IPS-NIHi11 (cell line): ENCODE results near the gene ZSCAN5B.
"Not testable (repeated sequence)": the region's sequence is repeated elsewhere in the genome, so short reads cannot be mapped to it uniquely, and the experiment has no call there.

Experiments
- DNase-seq: peaks from one replicate; pipeline ENCODE4 v3.0.0; 2012; ENCODE audit warnings: mixed read lengths, low spot score

ZSCAN5B gene

GRCh38 chr19:56175861-56176307 is 21.7 kb downstream of the ZSCAN5B start, which contains the start of gene GALP:
GALP (plus strand) TSS chr19:56176008; CDS start chr19:56177109, 1,101 bp downstream.
- DNase-seq: not testable (repeated sequence)

GRCh38 chr19:56174550-56174949 is 23.0 kb downstream of the ZSCAN5B start:
- no peak for DNase-seq

GRCh38 chr19:56174086-56174485 is 23.5 kb downstream of the ZSCAN5B start:
- DNase-seq: no peak

GRCh38 chr19:56170261-56170660 is 27.3 kb downstream of the ZSCAN5B start:
- no peak for DNase-seq

GRCh38 chr19:56167064-56167578 is 30.5 kb downstream of the ZSCAN5B start:
- peak; percentile 80 for DNase-seq

GRCh38 chr19:56163097-56163496 is 34.5 kb downstream of the ZSCAN5B start:
- DNase-seq: no peak

GRCh38 chr19:56162258-56162657 is 35.3 kb downstream of the ZSCAN5B start:
- no peak for DNase-seq

- no peak for DNase-seq
These were observed 36.0 kb downstream of the ZSCAN5B start for GRCh38 chr19:56161534-56161933.

GRCh38 chr19:56159622-56160271 is 37.8 kb downstream of the ZSCAN5B start:
- DNase-seq: no peak

GRCh38 chr19:56159009-56159559 is 38.5 kb downstream of the ZSCAN5B start:
- DNase-seq: no peak

- no peak for DNase-seq
These were observed 39.3 kb downstream of the ZSCAN5B start for GRCh38 chr19:56158170-56158757.

- no peak for DNase-seq
These were observed 40.8 kb downstream of the ZSCAN5B start for GRCh38 chr19:56156768-56157167.

- DNase-seq: peak; percentile 85
These were observed 42.4 kb downstream of the ZSCAN5B start for GRCh38 chr19:56155124-56155687.

- peak; percentile 74 for DNase-seq
These were observed 44.1 kb downstream of the ZSCAN5B start for GRCh38 chr19:56153507-56153906.

- no peak for DNase-seq
These were observed 44.9 kb downstream of the ZSCAN5B start for GRCh38 chr19:56152644-56153043.

GRCh38 chr19:56150358-56150757 is 47.2 kb downstream of the ZSCAN5B start:
- no peak for DNase-seq

- DNase-seq: no peak
These were observed 47.9 kb downstream of the ZSCAN5B start for GRCh38 chr19:56149656-56150038.

GRCh38 chr19:56148955-56149655 is 48.5 kb downstream of the ZSCAN5B start:
- not testable (repeated sequence) for DNase-seq

- DNase-seq: no peak
These were observed 49.5 kb downstream of the ZSCAN5B start for GRCh38 chr19:56148096-56148495.

GRCh38 chr19:56147307-56147706 is 50.3 kb downstream of the ZSCAN5B start:
- no peak for DNase-seq

- DNase-seq: no peak
These were observed 50.7 kb downstream of the ZSCAN5B start for GRCh38 chr19:56146904-56147303.

GRCh38 chr19:56145698-56146097 is 51.9 kb downstream of the ZSCAN5B start:
- DNase-seq: no peak
